Fibroblast of villous mesenchyme (primary cell): ENCODE results near the gene LYRM4. TPM values are rescaled to one million over a fixed set of nuclear protein-coding genes. Genes with fewer than 3 reads are reported as not detected.

Experiments used
- DNase-seq: peaks from one replicate; pipeline ENCODE4 v3.0.0-alpha.2; 2010; ENCODE audit warnings: low read depth
- H3K4me3 ChIP-seq: 2 replicates; pipeline ENCODE4 v1.5.1; 2011; ENCODE audit warnings: low read depth, mild to moderate bottlenecking, low read length
- total RNA-seq: library from RNA; depleted of rRNA; stranded (reverse); fragments of >200 nt; gene quantifications from 2 replicates; pipeline ENCODE4 v1.2.3, GENCODE V29; 2012
- TF ChIP-seq, protein P1 (sequence below): IDR thresholded peaks from 2 replicates; pipeline ENCODE4 v1.5.1; 2012; ENCODE audit warnings: low read depth, mild to moderate bottlenecking, low read length; ENCODE audit not compliant: insufficient read depth

Gene LYRM4
- total RNA-seq, 1 donor = 13.4 TPM

GRCh38 chr6:5175635-5176034 is 85.1 kb downstream of the LYRM4 start:
- H3K4me3 ChIP-seq = no peak overlapping the region
- no peak for DNase-seq
- TF ChIP-seq, protein P1, sequence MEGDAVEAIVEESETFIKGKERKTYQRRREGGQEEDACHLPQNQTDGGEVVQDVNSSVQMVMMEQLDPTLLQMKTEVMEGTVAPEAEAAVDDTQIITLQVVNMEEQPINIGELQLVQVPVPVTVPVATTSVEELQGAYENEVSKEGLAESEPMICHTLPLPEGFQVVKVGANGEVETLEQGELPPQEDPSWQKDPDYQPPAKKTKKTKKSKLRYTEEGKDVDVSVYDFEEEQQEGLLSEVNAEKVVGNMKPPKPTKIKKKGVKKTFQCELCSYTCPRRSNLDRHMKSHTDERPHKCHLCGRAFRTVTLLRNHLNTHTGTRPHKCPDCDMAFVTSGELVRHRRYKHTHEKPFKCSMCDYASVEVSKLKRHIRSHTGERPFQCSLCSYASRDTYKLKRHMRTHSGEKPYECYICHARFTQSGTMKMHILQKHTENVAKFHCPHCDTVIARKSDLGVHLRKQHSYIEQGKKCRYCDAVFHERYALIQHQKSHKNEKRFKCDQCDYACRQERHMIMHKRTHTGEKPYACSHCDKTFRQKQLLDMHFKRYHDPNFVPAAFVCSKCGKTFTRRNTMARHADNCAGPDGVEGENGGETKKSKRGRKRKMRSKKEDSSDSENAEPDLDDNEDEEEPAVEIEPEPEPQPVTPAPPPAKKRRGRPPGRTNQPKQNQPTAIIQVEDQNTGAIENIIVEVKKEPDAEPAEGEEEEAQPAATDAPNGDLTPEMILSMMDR = no peak

DNA sequence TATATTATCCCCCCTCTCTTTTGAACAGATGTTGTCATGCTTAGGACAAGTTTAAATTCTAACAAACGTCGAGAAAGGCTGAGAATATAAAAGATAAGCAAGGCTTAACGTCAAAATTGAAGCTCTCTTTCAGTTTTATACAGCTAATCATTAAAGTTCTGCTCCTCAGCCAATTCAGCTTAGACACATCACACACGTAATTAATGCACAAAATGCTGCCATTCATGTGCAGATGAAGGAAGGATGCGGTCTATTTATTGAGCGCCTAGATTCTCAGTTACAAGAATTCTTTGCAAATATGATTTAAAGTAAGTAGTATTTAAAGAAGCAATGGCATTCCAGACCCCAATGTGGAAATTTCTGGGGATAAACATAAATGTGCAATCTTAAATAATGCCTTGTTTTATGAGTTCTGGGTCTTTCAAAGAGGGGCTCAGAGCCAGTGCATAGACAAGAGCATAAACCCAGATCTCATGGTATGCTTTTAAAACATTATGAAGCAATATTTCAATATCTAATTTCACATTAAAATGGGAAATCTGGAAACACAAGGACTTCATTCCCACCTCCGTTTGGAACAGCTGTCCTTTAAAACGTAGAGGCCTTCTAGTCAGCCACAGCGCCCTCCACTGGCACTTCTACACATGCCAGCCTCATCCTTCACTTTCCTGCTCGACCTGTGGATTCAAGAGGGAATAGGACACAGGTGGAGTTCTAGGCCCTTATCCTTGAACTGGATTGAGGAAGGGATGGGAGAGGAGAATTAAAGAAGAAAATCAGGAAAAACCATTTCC is 85.8 kb downstream of the LYRM4 start:
- no peak overlapping the region for H3K4me3 ChIP-seq
- no peak for DNase-seq
- TF ChIP-seq, protein P1 = peak; percentile 68

DNA sequence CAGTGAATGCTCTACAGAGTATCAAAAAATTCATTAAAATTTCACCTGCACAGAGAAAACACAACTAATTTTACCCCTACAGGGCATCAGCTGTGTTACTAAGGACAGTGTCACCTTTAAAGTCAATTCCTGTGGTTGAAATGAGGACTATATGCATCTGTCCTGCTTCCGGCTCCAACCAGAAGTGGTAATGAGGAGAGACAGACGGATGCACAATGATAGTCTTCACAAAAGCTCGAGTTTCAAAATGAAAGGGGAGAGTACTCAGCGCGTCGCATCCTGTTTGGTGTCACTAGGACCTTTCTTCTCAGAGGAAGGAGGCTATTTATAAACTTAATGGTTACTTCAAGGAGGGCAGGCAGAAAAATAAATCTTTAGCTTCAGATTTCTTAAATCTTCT is 86.5 kb downstream of the LYRM4 start:
- H3K4me3 ChIP-seq = peak overlapping the region; percentile 8
- TF ChIP-seq, protein P1 = no peak

GRCh38 chr6:5173810-5174209 is 86.9 kb downstream of the LYRM4 start:
- DNase-seq = no peak
- TF ChIP-seq, protein P1 = no peak
- H3K4me3 ChIP-seq = no peak overlapping the region

More for the DNA sequence above, 86.5 kb downstream of the LYRM4 start:
- peak; percentile 63 for DNase-seq

GRCh38 chr6:5172897-5173474 is 87.8 kb downstream of the LYRM4 start:
- no peak overlapping the region for H3K4me3 ChIP-seq
- DNase-seq = no peak
- TF ChIP-seq, protein P1 = no peak

- no peak for DNase-seq
- TF ChIP-seq, protein P1 = no peak
- no peak overlapping the region for H3K4me3 ChIP-seq
Observed at GRCh38 chr6:5172041-5172653, 88.6 kb downstream of the LYRM4 start.
